Thymus (tissue), 11 donors: ENCODE results near the gene TNFRSF1B. TPM values are rescaled to one million over a fixed set of nuclear protein-coding genes. Genes with fewer than 3 reads are reported as not detected.

Source experiments
- DNase-seq, 9 donors: peaks; one replicate each; pipeline ENCODE4 v3.0.0-alpha.2; 2013; ENCODE audit warnings: low spot score in 9 of 9, low read depth in 6 of 9, missing footprints in 1 of 9
- H3K27ac ChIP-seq, 2 donors: one replicate each; pipeline ENCODE4 v1.5.1; 2013; ENCODE audit warnings: control low read depth in 1 of 2, low read depth in 1 of 2, low read length in 1 of 2, mild to moderate bottlenecking in 1 of 2, moderate library complexity in 1 of 2
- H3K27me3 ChIP-seq, 2 donors: one replicate each; pipeline ENCODE4 v1.5.1; 2013; ENCODE audit warnings: low read length in 1 of 2; ENCODE audit not compliant: control insufficient read depth in 2 of 2, insufficient read depth in 1 of 2
- H3K36me3 ChIP-seq, 2 donors: one replicate each; pipeline ENCODE4 v1.5.1; 2013; ENCODE audit warnings: low read length in 1 of 2, mild to moderate bottlenecking in 1 of 2, moderate library complexity in 1 of 2; ENCODE audit not compliant: control insufficient read depth in 2 of 2, insufficient read depth in 2 of 2
- H3K4me1 ChIP-seq, 2 donors: one replicate each; pipeline ENCODE4 v1.5.1; 2013; ENCODE audit warnings: low read length in 2 of 2; ENCODE audit not compliant: control insufficient read depth in 2 of 2, insufficient read depth in 2 of 2
- H3K4me3 ChIP-seq, 2 donors: one replicate each; pipeline ENCODE4 v1.5.1; 2013; ENCODE audit warnings: low read length in 2 of 2, control low read depth in 1 of 2, mild to moderate bottlenecking in 1 of 2
- H3K9me3 ChIP-seq, 2 donors: one replicate each; pipeline ENCODE4 v1.5.1; 2013; ENCODE audit warnings: low read length in 1 of 2, mild to moderate bottlenecking in 1 of 2; ENCODE audit not compliant: control insufficient read depth in 2 of 2, insufficient read depth in 1 of 2
- WGBS: extraction: QIAGEN DNeasy Blood & Tissue Kit; methylation state at CpG from one replicate; pipeline ENCODE4 v1.1.7; 2013; 5-methylcytosine and 5-hydroxymethylcytosine counted together
- polyA plus RNA-seq: library from polyadenylated mRNA; stranded (reverse); fragments of 200-250 nt; gene quantifications from one replicate; pipeline ENCODE4 v1.2.3, GENCODE V29; 2013
- total RNA-seq: library from RNA; stranded (reverse); fragments of 120-200 nt; gene quantifications from one replicate; pipeline ENCODE4 v1.2.4, GENCODE V29; 2013
- donor health status: healthy.

TNFRSF1B gene
- total and polyA plus RNA-seq, 2 donors = 19.1 to 35.4 TPM

DNA sequence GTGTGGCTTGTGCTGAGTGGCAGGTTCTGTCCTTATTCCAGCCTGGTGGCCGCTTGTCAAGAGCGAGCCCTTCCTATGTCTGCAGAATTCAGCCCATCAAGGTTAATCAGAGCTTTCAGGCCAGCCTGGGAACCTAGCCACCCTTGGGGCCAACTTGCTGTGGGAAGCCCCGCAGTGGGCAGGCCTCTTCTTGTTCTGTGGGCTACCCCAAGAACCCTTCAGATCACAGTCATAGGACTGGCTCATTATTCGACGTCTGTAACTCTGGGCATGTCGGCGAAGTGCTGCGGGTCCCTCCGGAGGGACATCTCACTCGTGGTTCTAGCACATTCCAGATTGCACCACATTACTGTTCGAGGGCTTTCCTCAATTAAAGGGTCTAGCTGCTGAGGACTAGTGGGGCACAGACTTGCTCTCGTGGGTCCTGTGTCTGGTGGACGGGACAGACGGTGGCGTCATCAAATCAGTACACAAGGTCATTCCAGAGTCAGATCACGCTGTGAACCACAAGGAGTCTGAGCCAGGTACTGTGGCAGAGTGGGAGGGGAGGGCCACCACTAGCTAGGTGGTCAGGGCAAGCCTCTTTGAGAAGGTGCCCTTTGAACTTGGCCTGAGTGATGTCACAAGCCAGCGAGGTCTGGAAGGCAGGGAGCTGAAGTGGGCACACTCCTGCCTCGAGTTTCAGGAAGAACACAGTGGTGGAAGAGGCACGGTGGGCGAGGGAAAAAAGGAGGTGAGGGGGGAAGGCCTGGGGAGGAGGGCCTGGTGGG is 20.3 kb upstream of the TNFRSF1B start:
- 89% methylated on average over 20 of the region's 20 CpGs for whole genome bisulfite sequencing
- peak overlapping the region; percentile 12 to 37 for H3K27ac ChIP-seq
- H3K27me3 ChIP-seq = no peaks in the 10 kb centered on the region
- peaks cover 2 to 71% of the 10 kb centered on the region in 2 donors for H3K4me1 ChIP-seq
- no peak for DNase-seq
- no peak overlapping the region for H3K4me3 ChIP-seq
- H3K9me3 ChIP-seq = peaks cover 0 to 9% of the 10 kb centered on the region in 2 donors
- no peaks in the 10 kb centered on the region for H3K36me3 ChIP-seq

DNA sequence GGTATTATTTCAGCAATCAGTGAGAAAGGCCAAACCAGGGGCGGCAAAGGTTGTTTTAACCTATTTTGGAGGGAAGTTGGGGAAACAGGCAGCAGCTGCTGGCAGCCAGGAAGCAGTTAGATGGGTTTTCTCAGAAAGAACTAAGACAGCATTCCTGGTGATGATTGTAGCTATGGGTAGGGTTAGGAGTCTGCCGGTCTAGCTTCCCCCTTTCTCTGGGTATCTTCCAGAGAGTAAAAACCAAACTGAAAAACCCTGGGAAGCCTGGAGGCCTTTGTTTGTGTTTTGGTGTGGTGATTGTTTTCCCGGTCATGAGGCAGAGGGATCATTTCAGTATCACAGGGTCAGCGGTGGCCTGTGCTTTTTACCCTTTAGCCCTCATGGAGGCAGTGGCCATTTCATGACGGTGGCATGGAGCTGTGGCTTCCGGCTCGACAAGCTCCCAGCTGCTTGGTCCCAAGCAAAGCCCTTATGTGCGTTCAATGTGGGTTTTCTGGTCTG is 19.5 kb upstream of the TNFRSF1B start:
- WGBS = 72% methylated on average over 8 of the region's 8 CpGs
- Histone ChIP-seq H3K27ac (peak overlapping the region; percentile 37 to 48), H3K9me3 (peaks cover 0 to 9% of the 10 kb centered on the region in 2 donors), H3K36me3 (no peaks in the 10 kb centered on the region), H3K27me3 (no peaks in the 10 kb centered on the region), H3K4me1 (peaks cover 2 to 79% of the 10 kb centered on the region in 2 donors), H3K4me3 (no peak overlapping the region)
- no peak for DNase-seq

DNA sequence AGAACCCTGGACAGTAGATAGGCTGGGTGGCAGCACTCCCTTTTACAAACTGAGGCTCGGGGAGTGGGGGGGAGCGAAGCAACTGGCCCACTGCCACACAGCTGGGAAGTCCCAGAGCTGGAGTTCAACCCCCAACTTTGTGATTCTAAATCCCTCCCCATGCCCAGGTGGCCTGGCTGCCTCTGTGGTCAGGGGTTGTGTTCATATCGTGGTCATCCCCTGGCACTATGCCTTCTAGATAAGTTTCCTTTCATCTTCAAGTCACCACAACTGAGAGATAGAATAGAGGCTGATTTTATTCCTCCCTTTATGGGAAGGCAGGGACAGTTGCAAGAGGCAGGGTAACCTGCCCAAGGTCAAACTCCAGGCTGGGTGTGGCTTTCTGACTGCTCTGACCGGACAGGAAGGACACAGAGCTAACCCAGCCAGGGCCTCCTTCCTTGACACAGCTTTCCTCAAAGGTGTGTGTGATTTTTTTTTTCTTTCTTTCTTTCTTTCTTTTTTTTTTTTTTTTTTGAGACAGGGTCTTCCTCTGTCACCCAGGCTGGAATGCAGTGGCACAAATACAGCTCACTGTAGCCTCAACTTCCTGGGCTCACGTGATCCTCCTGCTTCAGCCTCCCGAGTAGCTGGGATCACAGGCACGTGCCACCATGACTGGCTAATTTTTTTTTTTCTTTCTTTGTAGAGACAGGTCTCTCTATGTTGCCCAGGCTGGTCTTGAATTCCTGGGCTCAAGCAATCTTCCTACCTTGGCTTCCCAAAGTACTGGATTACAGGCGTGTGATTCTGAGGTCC is 18.4 kb upstream of the TNFRSF1B start:
- no peaks in the 10 kb centered on the region for H3K27me3 ChIP-seq
- H3K36me3 ChIP-seq = no peaks in the 10 kb centered on the region
- peaks cover 2 to 83% of the 10 kb centered on the region in 2 donors for H3K4me1 ChIP-seq
- no peak overlapping the region for H3K4me3 ChIP-seq
- no peak for DNase-seq
- 59% methylated on average over 8 of the region's 8 CpGs for WGBS
- peak overlapping the region in 1 of 2 donors; percentile 26 for H3K27ac ChIP-seq
- peaks cover 0 to 9% of the 10 kb centered on the region in 2 donors for H3K9me3 ChIP-seq

DNA sequence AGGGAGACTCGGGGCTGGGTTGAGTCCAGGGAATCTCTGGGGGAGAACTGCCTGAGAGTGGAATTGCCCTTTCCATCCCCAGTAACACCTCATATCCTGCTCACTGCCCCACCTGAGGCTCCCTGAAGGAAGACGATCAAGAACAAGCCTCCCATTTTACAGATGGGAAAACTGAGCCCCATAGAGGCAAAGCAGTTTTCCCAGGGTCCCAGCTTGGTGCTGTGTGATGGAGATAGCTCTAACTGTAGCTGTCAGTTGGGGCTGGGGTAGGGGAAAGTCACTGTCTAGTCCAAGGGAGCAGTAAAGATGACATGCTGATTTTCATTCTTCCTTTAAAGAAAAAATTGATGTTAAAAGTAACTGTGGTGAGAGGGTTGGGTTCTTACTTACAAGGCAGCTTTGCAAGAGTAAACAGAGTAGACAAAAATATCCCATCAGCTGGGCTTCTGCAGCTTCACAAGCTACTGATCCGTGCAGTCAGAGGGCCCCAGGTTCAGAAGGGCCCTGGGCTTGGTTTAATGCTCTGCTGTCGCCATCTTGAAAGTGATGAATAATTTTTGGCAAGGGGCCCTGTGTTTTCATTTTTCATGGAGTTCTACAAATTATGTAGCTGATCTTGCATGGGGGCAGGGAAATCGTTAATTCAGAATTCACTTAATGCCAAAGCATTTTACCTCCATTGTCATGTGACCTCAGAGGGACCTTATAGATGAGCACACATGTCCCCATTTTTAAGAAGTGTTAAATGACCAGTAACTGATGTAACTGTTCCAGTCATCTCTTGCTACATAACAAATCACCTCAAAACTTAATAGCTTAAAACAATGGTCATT is 17.6 kb upstream of the TNFRSF1B start:
- Histone ChIP-seq H3K4me3 (no peak overlapping the region), H3K27ac (peak overlapping the region in 1 of 2 donors; percentile 88), H3K27me3 (no peaks in the 10 kb centered on the region), H3K9me3 (peaks cover 0 to 9% of the 10 kb centered on the region in 2 donors), H3K4me1 (peaks cover 2 to 79% of the 10 kb centered on the region in 2 donors), H3K36me3 (no peaks in the 10 kb centered on the region)
- DNase-seq = no peak
- WGBS = 91% methylated on average over 5 of the region's 5 CpGs

DNA sequence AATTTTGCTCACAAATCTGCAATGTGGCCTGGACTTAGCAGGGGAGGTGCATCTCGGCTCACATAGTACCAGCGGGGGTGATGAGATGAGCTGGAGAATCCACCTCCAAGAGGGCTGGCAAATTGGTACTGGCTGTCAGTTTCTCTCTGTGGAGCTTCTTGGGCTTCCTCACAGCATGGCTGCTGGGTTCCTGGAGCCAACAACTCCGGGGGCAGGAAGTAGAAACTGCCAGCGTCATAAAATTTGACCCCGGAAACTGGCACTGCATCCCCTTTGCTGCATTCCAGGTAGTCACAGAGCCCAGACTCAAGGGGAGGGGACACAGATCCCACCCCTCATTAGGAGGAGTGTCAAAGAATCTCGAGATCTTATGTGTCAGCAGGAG is 17.0 kb upstream of the TNFRSF1B start:
- DNase-seq = no peak
- no peak overlapping the region for H3K4me3 ChIP-seq
- peaks cover 2 to 77% of the 10 kb centered on the region in 2 donors for H3K4me1 ChIP-seq
- 95% methylated on average over 6 of the region's 6 CpGs for WGBS
- peak overlapping the region; percentile 88 to 90 for H3K27ac ChIP-seq
- no peaks in the 10 kb centered on the region for H3K27me3 ChIP-seq
- H3K9me3 ChIP-seq = peaks cover 0 to 9% of the 10 kb centered on the region in 2 donors
- H3K36me3 ChIP-seq = no peaks in the 10 kb centered on the region

DNA sequence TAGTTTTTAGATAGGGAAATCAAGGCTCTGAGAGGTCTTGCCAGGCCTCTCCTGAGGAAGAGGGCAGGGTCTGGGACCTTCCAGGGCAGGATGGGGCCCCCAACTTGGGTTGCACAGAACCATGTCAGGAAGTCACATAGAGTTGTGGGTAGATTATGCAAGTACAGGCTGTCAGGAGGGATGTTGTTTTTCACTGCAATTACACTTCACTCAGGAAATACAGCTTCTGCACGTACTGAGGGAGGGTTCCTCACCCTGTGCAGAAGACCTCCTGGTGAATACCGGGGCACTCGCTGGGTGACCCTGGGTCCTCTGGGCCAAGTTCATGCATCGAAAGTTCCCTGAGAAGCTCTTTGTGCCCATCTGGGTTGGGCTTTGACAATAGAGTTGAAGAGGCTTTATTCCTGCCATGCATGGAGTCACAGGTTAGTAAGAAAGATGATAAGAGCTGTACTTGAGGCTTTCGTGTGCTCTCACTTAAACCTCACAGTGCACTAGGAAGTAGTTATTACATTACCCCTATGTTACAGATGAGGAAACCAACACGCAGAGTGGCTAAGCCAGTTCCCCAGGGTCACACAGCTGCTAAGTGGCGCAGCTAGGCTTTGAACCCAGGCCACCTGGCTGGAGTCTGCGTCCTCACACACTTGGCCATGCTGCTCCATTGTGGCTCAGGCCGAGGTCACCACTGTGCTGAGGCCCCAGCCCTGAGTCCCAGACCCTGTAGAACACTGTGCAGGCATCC is 16.2 kb upstream of the TNFRSF1B start:
- Histone ChIP-seq H3K27me3 (no peaks in the 10 kb centered on the region), H3K9me3 (peaks cover 0 to 9% of the 10 kb centered on the region in 2 donors), H3K36me3 (no peaks in the 10 kb centered on the region), H3K4me1 (peaks cover 2 to 76% of the 10 kb centered on the region in 2 donors), H3K27ac (peak overlapping the region; percentile 88 to 90), H3K4me3 (no peak overlapping the region)
- WGBS = 57% methylated on average over 9 of the region's 9 CpGs
- DNase-seq = peak in 6 of 9 donors; percentile 17 to 75 (median 37)

DNA sequence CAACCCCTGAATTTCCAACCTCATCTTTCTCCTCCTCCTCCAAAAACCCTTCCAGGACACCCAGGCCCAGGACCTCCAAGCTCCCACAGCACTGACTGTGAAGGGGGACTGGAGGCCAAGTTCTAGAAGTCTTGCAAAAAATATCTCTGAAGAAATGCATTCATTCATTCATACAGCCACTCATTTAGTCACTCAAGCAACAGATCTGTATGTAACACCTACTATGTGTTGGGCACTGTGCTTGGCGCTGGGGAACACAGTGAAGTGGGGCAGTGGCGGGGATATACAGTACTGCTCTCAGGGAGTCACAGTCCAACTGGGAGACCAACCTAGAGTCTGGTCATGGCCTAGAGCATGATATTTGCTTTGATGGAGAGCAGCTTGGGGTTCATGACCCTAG is 15.3 kb upstream of the TNFRSF1B start:
- H3K36me3 ChIP-seq = no peaks in the 10 kb centered on the region
- no peaks in the 10 kb centered on the region for H3K27me3 ChIP-seq
- peaks cover 0 to 9% of the 10 kb centered on the region in 2 donors for H3K9me3 ChIP-seq
- 98% methylated on average over 2 of the region's 2 CpGs for WGBS
- no peak for DNase-seq
- no peak overlapping the region for H3K4me3 ChIP-seq
- peaks cover 2 to 71% of the 10 kb centered on the region in 2 donors for H3K4me1 ChIP-seq
- peak overlapping the region; percentile 88 to 90 for H3K27ac ChIP-seq
